GM18511 (cell line): ENCODE measurements around the gene CSF3R.
"Not testable (repeated sequence)": the region's sequence is repeated elsewhere in the genome, so short reads cannot be mapped to it uniquely, and the experiment has no call there.

Source experiments
- ATAC-seq: cut with Tn5 transposase; IDR thresholded peaks from one replicate; pipeline ENCODE4 v1.9.1; 2021; ENCODE audit warnings: mild to moderate bottlenecking, moderate library complexity; ENCODE audit not compliant: unreplicated experiment

CSF3R gene

DNA sequence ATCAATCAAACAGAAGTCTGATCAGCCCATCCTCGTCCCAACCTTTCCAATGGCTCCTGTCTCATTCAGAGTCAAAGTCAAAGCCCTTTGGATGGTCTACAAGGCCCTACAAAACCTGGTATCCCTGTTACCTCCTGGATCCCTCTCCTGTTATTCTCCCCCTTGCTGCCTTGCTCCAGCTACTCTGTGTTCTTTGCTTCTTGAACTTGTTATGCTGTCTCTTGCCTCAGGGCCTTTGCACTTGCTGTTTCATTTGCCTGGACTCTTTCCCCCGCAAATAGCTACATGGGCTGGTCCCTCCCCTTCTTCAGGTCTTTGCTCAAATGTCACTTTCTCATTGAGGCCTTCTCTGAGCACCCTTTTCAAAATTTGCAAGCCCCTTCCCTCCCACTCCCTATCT is 1.4 kb upstream of the CSF3R start:
- no peak for ATAC-seq

- no peak for ATAC-seq
Observed at GRCh38 chr1:36481771-36482723, 666 bp downstream of the CSF3R start.

GRCh38 chr1:36481091-36481490 is 1.6 kb downstream of the CSF3R start:
- no peak for ATAC-seq

DNA sequence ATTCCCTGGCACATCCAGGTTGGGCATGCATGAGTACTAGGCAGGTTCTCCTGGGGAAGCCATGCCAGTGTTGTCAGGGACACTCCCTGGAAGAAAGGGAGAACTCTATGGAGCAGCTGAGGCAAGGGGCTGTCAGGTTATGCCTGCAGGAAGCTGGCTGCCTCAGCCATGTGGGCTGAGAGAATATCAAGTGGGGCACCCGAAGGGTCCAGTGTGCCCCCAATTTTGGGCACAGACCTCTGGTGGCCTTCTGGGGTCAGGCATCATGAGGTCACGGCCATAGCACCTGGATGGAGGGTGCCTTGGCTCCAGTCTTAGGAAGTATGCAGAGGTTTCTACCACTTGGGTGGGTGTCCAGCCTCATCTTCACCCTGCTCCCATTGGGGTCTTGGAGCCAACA is 2.6 kb downstream of the CSF3R start:
- ATAC-seq: no peak

DNA sequence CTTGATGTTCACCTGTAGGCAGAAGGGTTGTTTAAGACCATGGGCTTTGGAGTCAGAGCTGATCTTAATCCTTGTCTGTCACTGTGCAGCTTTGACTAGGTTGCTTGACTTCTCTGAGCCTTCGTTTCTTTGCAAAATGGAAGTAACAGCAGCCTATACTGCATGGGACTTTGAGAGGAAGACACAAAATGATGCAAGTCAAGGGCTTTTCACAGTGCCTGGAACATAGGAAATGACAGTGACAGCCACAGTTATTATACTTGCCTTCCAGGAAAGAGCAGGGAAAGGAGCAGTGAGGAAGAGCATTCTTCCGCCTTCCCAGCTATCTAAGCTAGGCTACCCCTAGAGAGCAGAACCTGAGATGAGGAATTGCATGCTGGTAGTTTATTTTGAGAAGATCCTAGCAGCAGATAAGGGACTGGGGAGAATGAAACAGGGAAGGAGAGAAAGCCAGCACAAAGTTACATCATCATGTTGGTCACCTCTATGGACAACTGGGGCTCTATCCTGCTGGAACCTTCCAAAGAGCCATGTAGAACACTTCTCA is 3.1 kb downstream of the CSF3R start:
- no peak for ATAC-seq

GRCh38 chr1:36477615-36478014 is 5.1 kb downstream of the CSF3R start:
- ATAC-seq: not testable (repeated sequence)

GRCh38 chr1:36476945-36477344 is 5.8 kb downstream of the CSF3R start:
- ATAC-seq: no peak

- no peak for ATAC-seq
Observed at GRCh38 chr1:36475910-36476604, 6.7 kb downstream of the CSF3R start.

DNA sequence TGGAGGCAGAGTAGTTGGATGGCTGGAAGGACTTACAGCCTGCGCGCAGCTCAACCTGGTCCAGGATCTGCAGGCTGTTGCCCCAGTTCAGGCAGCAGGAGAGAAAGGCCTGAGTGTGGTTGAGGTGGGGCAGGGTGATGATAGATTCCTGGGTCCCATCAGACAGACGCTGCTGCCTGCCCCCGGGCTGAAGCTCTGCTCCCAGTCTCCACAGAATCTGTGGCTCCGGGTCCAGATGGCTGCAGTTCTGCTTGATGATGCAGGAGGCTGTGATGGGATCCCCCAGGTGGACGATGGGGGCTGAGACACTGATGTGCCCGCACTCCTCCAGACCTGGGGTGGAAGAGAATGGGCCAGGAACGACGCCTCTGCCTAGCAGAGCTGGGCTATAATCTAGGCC is 7.4 kb downstream of the CSF3R start:
- no peak for ATAC-seq

GRCh38 chr1:36472656-36473055 is 10.1 kb downstream of the CSF3R start:
- no peak for ATAC-seq

GRCh38 chr1:36471830-36472641 is 10.7 kb downstream of the CSF3R start:
- ATAC-seq: no peak

DNA sequence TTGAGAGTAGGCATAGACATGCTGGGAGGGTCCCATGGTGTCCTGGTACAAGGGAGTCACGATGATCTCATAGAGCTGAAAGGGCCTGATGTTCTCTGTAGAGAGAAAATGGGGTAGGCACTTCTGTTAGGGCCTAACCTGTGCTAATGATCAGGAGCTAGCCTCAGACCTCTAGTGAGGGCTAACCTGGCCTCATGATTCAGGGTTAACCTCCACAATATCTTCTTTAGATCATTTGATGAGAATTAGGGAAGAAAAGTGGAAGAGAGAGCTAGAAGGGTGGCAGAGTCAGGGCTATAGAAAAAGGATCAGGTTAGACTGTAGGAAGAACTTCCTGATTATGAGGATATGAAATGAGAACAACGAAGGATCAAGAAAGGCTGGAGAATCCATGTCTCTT is 13.6 kb downstream of the CSF3R start:
- no peak for ATAC-seq

GRCh38 chr1:36467700-36468455 is 14.8 kb downstream of the CSF3R start:
- ATAC-seq: no peak

- no peak for ATAC-seq
Observed at GRCh38 chr1:36467027-36467410, 15.7 kb downstream of the CSF3R start.

GRCh38 chr1:36466370-36467026 is 16.2 kb downstream of the CSF3R start:
- ATAC-seq: no peak

- no peak for ATAC-seq
Observed at GRCh38 chr1:36465731-36466369, 16.9 kb downstream of the CSF3R start.

- ATAC-seq: peak; percentile 42
Observed at GRCh38 chr1:36464605-36465393, 17.9 kb downstream of the CSF3R start.

DNA sequence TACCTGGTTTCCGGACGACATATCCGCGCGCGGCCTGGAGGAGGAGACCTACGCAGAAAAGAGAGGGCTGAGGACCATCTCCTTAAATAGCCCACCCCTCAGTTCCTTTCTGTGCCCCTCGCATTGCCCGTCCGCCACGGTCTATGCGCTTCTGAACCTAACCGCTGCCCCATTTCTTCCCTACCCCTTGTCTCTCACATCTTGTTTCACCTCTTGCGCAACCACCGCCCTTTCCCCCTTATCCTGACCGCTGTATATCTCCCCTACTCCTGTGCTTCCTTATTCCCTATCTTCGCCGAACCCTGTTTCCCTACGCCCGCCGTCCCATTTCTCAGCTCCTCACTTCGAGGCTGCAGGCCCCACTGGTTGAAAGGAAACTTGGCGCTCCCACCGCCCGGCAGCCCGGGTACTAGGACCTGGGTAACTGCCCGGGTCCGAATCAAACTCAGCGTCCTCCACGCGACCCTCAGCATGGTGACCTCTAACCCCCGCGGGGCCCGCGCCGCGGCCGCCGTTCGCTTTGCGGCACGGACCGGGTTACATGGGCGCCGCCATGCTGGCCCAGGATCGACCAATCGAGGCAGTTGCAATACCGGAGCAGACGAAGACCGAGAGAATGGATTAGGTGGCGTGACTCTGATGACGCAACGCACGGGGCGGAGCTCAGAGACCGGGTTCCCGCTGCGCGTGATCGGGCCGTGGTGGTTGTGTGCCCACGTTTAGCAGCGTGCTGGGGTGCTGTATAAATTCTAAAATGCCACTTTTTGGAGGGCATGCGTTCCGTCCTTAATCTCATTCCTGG is 18.7 kb downstream of the CSF3R start, which contains the start of gene MRPS15:
Gene MRPS15 (minus strand): TSS at position 582 of the 802 bp plus-strand sequence. CDS start 109 bp downstream, at position 473.
- ATAC-seq: peak; percentile 95
